ENCODE results near the gene OR2T35.

Gene OR2T35

DNA sequence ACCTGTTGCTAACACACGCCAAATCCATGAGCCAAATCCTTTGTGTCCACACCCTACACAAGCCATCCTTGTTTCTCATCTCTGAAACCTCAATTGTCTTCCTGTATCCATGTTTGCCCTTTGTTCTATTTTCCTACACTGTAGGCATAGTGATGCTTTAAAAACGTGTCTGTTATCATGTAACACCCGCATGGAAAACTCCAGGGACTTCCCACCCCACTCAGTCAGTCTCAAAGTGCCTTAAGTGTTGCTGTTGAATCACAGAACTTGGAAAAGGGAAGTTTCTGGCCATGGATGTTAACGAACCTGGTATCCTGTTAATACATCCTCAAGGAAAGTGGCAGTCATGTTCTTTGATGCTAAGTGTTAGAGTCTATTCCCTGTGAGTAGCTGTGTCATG, 19.9 kb downstream of the OR2T35 start:
- no peak for DNase-seq

DNA sequence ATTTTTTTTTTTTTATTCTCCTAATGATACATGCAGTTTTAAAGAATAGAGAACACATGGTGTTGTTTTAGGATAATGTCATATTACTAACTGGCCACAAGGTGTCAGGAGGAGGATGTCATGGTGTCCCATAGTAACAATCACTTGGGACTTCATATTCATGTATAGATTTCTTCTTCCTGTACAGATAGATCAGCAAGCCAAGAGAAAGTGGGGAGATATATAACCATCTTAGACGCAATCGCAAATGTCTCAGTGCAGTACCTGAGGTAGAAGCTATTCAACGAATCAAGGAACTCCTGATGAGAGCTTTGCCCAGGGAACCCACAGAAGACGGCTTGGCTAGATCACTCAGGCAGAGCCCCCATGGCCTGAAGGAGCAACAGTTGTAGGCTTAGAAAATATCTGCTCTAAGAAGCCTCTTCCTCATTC, 22.5 kb downstream of the OR2T35 start:
- peak; percentile 54 for DNase-seq

- no peak for DNase-seq
These were observed 23.3 kb downstream of the OR2T35 start for GRCh38 chr1:248621770-248622169.

GRCh38 chr1:248618878-248619277, 26.2 kb downstream of the OR2T35 start:
- DNase-seq, result no peak

DNA sequence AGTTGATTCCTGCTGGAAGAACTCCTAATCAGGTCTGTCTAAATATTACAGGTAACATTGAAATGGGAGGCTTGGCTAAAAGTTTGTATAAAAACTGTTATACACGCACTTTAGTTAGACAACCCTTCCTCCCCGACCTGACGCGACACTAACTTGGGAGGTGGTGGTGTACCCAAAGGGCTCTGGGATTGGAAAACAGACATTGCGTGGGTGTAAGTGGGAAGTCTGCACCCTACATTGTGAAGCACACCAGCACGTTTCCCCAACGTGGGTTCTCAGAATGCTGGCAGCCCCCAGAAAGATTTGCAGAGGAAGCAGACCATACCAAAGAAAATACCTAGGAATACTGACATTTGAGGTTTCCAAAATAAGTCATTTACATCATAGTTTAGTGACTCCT, 27.0 kb downstream of the OR2T35 start:
- no peak for DNase-seq

GRCh38 chr1:248613742-248614141, 31.3 kb downstream of the OR2T35 start:
- DNase-seq, result no peak

GRCh38 chr1:248611883-248612414, 33.1 kb downstream of the OR2T35 start:
- no peak for DNase-seq

DNA sequence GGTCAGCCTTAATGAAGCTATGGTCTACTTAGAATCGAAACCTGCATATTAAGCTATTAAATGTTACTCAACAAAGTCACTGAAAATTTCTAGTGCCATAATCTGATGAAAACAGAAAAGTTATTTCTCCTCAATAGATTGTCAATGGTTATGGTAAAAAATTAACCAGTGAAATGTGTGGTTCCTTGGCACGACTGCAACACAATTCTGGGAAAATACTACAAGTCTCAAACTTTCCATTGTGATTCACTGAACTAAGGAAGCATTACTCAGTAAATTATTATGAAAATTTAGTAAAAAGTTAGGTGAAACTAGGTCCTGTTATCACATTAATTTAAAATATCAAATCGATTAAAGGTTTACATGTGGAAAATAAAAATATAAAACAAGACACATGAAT, 34.8 kb downstream of the OR2T35 start:
- no peak for DNase-seq

DNA sequence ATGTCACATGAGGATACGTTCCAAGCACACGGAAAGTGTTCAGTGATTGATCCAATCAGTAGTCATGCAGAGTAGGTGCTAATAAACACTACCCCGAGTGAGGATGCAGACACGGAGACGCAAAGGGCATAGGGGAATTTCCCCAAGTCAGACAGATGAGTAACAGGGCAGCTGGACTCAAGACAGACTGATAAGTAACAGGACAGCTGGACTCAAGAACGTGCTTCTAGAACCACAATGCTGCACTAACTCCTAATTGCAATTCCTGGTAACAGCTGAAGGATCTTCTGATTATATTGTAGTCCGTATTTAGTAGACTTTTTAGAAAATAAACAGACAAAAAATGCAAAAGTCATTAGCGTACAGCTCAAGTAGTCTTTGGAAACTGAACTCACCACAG, 45.7 kb downstream of the OR2T35 start:
- DNase-seq, result no peak

DNA sequence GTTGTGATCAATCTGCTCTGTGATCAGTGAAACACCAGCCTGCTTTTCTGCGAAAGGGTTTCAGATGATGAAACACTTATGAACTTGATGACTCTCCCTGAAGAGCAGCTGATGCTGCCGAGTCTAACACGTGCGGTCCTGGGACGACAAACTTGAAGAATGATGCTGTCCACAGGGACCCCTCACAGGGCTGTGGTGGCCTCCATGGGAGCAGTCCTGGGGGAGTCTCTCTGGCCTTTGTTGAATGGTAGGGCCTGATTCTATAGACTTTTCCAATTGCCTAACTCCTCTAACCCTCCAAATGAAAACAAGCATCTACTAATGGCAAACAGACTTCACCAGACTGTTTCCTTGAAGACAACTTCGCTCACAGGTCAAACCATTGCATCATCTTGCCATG, 47.5 kb downstream of the OR2T35 start, which contains the start of gene OR2T10:
Gene OR2T10 (minus strand): TSS at position 112 of the 400 bp plus-strand sequence. CDS start 3,932 bp downstream, outside the sequence.
- no peak for DNase-seq

DNA sequence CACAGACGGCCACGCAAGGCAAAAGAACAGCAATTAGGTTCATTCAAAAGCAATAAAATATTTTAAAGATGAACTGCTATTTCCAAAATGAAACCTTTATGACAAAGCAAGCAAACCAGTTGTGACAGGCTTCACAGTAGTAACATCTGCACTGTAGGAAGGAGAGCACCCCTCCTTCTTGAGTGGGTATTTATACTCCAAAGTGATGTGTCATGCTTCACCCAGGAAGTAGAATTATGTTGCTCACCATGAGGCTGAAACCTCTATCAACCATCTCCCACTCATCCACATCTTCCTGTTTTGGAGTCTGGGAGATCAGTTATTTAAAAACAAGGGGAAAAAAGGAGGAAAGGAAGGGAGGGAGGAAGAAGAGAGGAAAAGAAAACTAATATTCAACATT, 48.5 kb downstream of the OR2T35 start:
- no peak for DNase-seq

DNA sequence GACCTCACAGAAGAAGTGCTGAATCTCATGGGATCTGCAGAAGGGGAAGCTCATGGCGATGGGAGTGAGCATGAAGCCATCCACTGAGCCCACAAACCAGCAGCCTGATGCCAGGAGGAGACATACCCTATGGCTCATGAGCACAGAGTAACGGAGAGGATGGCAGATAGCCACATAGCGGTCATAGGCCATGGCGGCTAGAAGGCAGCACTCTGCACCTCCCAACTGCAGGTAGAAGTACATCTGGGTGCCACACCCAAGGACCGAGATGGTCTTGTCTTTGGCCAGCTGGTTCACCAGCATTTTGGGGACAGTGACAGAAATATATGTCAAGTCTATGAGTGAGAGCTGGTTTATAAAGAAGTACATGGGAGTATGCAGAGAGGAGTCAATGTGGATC, 51.9 kb downstream of the OR2T35 start:
- DNase-seq, result no peak

GRCh38 chr1:248592655-248593054, 52.4 kb downstream of the OR2T35 start:
- no peak for DNase-seq

GRCh38 chr1:248590055-248590454, 55.0 kb downstream of the OR2T35 start:
- no peak for DNase-seq

- DNase-seq, result no peak
These were observed 55.7 kb downstream of the OR2T35 start for GRCh38 chr1:248589334-248589733.
